Measurements from ENCODE around the gene ZNF765. TPM values are rescaled to one million over a fixed set of nuclear protein-coding genes. Genes with fewer than 3 reads are reported as not detected.

ZNF765 gene
- total and polyA plus RNA-seq, 9 of the 15 experiments (the other 6 are each of a cell fraction or from before 2014, with no cell fraction given), result 5.4 to 17.5 (median 9.6) TPM

DNA sequence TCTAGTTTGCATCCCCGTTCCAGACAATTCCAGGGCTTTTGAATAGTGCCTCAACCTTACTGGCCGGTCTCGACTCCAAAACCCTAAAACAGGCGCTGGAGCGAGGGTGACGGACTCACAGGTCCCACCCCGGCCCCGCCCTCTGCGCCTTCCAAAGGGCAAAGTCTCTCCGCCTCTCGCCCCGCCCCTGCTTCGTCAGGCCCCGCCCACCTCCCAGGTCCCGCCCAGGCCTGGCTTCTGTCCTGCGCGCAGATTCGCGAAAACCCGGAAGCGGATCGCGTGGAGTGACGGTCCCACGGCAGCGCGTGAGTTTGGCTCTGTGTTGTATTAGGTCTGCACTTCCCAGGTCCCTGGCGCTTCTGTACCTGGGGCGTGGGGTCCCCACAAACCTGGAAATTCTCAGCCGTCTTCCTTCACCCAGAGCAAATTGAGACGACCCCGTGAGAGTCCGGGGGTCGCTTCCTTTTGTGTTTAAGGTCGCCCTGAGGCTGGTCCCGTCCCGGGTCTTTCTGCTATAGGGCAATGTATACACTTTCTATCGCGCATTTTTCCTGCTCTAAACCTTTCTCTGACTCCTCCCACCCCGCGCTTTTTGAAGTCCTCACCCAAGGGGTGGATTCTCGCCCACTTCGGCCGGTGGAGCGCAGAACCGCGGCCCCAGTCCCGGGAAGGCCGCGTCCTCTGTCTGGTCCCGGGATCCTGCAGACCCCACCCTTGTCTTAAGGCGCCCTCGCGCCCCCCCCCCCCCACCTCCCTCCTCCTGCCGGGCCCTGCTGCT lies 72.7 kb downstream of the ZNF765 start, which contains the start of gene ZNF813 (continued):
- TF ChIP-seq E2F6 (IDR thresholded peaks at IDR 0.05; ENCODE audit: borderline replicate concordance in 1 of 2, extremely low read depth in 1 of 2, insufficient read depth in 1 of 2, insufficient read length in 1 of 2, low read depth in 1 of 2, low read length in 1 of 2, poor library complexity in 1 of 2, severe bottlenecking in 1 of 2) (peak; percentile 2 to 31), SMAD4 (CRISPR knock-in tag; conservative IDR thresholded peaks at IDR 0.05) (0 out of 2 replicates have a peak, but pooled peaks have one; percentile 20), PHF8 (IDR thresholded peaks at IDR 0.05; ENCODE audit: borderline replicate concordance, low read length) (peak; percentile 81; the same call in 1 of the 2 replicates), BACH1 (tag; IDR thresholded peaks at IDR 0.05) (no peak), ZNF395 (CRISPR knock-in tag; IDR thresholded peaks at IDR 0.05) (no peak), YY1 (IDR thresholded peaks at IDR 0.05; ENCODE audit: borderline replicate concordance in 1 of 3, control insufficient read depth in 1 of 3, extremely low read depth in 1 of 3, insufficient read depth in 3 of 3, insufficient read length in 1 of 3, insufficient replicate concordance in 2 of 3, low read depth in 1 of 3, low read length in 2 of 3) (no peak), NFRKB (IDR thresholded peaks at IDR 0.05; ENCODE audit: low read depth) (no peak), PKNOX1 (IDR thresholded peaks at IDR 0.05) (peak; percentile 44; the same call in 1 of the 2 replicates), GATA2 (CRISPR knock-in tag; IDR thresholded peaks at IDR 0.05) (no peak), ETV5 (CRISPR knock-in tag; IDR thresholded peaks at IDR 0.05; ENCODE audit: low read depth) (0 out of 2 replicates have a peak, but pooled peaks have one; percentile 42), VEZF1 (CRISPR knock-in tag; IDR thresholded peaks at IDR 0.05) (peak; percentile 38; the same call in 1 of the 2 replicates), HIVEP1 (CRISPR knock-in tag; IDR thresholded peaks at IDR 0.05) (no peak), SAP30 (IDR thresholded peaks at IDR 0.05; ENCODE audit: borderline replicate concordance, insufficient read depth, low read depth, low read length, poor library complexity, severe bottlenecking) (peak; percentile 58), CXXC5 (CRISPR knock-in tag; IDR thresholded peaks at IDR 0.05) (peak; percentile 74), RNF2 (IDR thresholded peaks at IDR 0.05) (no peak)
- TF ChIP-seq, protein P1, sequence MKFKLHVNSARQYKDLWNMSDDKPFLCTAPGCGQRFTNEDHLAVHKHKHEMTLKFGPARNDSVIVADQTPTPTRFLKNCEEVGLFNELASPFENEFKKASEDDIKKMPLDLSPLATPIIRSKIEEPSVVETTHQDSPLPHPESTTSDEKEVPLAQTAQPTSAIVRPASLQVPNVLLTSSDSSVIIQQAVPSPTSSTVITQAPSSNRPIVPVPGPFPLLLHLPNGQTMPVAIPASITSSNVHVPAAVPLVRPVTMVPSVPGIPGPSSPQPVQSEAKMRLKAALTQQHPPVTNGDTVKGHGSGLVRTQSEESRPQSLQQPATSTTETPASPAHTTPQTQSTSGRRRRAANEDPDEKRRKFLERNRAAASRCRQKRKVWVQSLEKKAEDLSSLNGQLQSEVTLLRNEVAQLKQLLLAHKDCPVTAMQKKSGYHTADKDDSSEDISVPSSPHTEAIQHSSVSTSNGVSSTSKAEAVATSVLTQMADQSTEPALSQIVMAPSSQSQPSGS (CRISPR knock-in tag; IDR thresholded peaks at IDR 0.05), result no peak
- TF ChIP-seq, protein P2, sequence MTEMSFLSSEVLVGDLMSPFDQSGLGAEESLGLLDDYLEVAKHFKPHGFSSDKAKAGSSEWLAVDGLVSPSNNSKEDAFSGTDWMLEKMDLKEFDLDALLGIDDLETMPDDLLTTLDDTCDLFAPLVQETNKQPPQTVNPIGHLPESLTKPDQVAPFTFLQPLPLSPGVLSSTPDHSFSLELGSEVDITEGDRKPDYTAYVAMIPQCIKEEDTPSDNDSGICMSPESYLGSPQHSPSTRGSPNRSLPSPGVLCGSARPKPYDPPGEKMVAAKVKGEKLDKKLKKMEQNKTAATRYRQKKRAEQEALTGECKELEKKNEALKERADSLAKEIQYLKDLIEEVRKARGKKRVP (CRISPR knock-in tag; IDR thresholded peaks at IDR 0.05), result no peak
